WTC11 (cell line): Measurements from ENCODE around the gene PLXNC1. TPM values are rescaled to one million over a fixed set of nuclear protein-coding genes. Genes with fewer than 3 reads are reported as not detected.

Experiments
- ATAC-seq: fragments of 200-7000 bp; cut with Tn5 transposase; 2 replicates; pipeline ENCODE4 v1.10.0; 2021; ENCODE audit warnings: mild to moderate bottlenecking, moderate library complexity
- CTCF ChIA-PET: fragments of 300-600 bp; sonication (Branson Sonifier 250); formaldehyde crosslinking; loops from one replicate; lab custom pipeline; 2021; ENCODE audit warnings: antibody characterized with exemption; lab: Charles Lee
- POLR2A ChIA-PET: fragments of 350-600 bp; sonication (Branson Sonifier 250); formaldehyde crosslinking; loops from one replicate; lab custom pipeline; 2021; ENCODE audit warnings: antibody characterized with exemption; lab: Charles Lee
- DNase-seq: peaks from one replicate; pipeline ENCODE4 v3.0.0; 2021; ENCODE audit warnings: low spot score
- H3K27ac Mint-ChIP-seq: 2 replicates; pipeline ENCODE4 v1.8.0; 2021; ENCODE audit warnings: mixed read lengths
- H3K27me3 Mint-ChIP-seq: 2 replicates; pipeline ENCODE4 v1.8.0; 2021; ENCODE audit warnings: low read depth, mild to moderate bottlenecking, moderate library complexity, mixed read lengths
- H3K36me3 Mint-ChIP-seq: 2 replicates; pipeline ENCODE4 v1.8.0; 2021; ENCODE audit warnings: mixed read lengths
- H3K4me1 Mint-ChIP-seq: 2 replicates; pipeline ENCODE4 v1.8.0; 2022; ENCODE audit warnings: mixed read lengths
- H3K4me3 Mint-ChIP-seq: 2 replicates; pipeline ENCODE4 v1.8.0; 2021; ENCODE audit warnings: mild to moderate bottlenecking, moderate library complexity, mixed read lengths
- H3K9me3 Mint-ChIP-seq: 2 replicates; pipeline ENCODE4 v1.8.0; 2021; ENCODE audit warnings: mixed read lengths
- CBFB ChIP-seq: sonication (generic); formaldehyde crosslinking; IDR thresholded peaks from 2 replicates; pipeline ENCODE4 v1.8.1; 2022; ENCODE audit warnings: mild to moderate bottlenecking, low read depth, missing genetic modification reagents
- JAZF1 ChIP-seq: fragments of 250-450 bp; sonication (Bioruptor Pico); IDR thresholded peaks from 2 replicates; pipeline ENCODE4 v1.9.0; 2021; ENCODE audit warnings: moderate library complexity, mild to moderate bottlenecking, inconsistent platforms
- MXD4 ChIP-seq: fragments of 250-450 bp; sonication (Bioruptor Pico); IDR thresholded peaks from 2 replicates; pipeline ENCODE4 v1.8.0; 2021; ENCODE audit warnings: mild to moderate bottlenecking, moderate library complexity, borderline replicate concordance
- ZBTB21 ChIP-seq: sonication (generic); formaldehyde crosslinking; IDR thresholded peaks from 2 replicates; pipeline ENCODE4 v1.8.1; 2023; ENCODE audit warnings: mild to moderate bottlenecking, missing genetic modification reagents, borderline replicate concordance
- total RNA-seq: library from RNA; stranded (reverse); gene quantifications from 3 replicates; pipeline ENCODE4 v1.2.3, GENCODE V29; 2021
- TF ChIP-seq, protein P1 (sequence below): sonication (generic); formaldehyde crosslinking; IDR thresholded peaks from 2 replicates; pipeline ENCODE4 v1.8.0; 2022; ENCODE audit warnings: missing genetic modification reagents
- TF ChIP-seq, protein P2 (sequence below): sonication (generic); formaldehyde crosslinking; IDR thresholded peaks from 2 replicates; pipeline ENCODE4 v1.8.1; 2022; ENCODE audit warnings: low read depth, missing genetic modification reagents, borderline replicate concordance
- TF ChIP-seq, protein P3 (sequence below): sonication (generic); formaldehyde crosslinking; IDR thresholded peaks from 2 replicates; pipeline ENCODE4 v1.8.1; 2023; ENCODE audit warnings: mild to moderate bottlenecking, moderate library complexity, missing genetic modification reagents
- TF ChIP-seq, protein P4 (sequence below): fragments of 250-450 bp; sonication (Bioruptor Pico); IDR thresholded peaks from 2 replicates; pipeline ENCODE4 v1.9.0; 2021; ENCODE audit warnings: mild to moderate bottlenecking
- TF ChIP-seq, protein P5 (sequence below): fragments of 250-450 bp; sonication (Bioruptor Pico); IDR thresholded peaks from 2 replicates; pipeline ENCODE4 v1.8.0; 2021; ENCODE audit warnings: mild to moderate bottlenecking
- TF ChIP-seq, protein P6 (sequence below): sonication (generic); formaldehyde crosslinking; IDR thresholded peaks from 2 replicates; pipeline ENCODE4 v1.8.0; 2022; ENCODE audit warnings: mild to moderate bottlenecking, missing genetic modification reagents
- TF ChIP-seq, protein P7 (sequence below): fragments of 250-450 bp; sonication (Bioruptor Pico); IDR thresholded peaks from 2 replicates; pipeline ENCODE4 v1.9.0; 2021; ENCODE audit warnings: moderate library complexity, mild to moderate bottlenecking, inconsistent platforms, borderline replicate concordance
- TF ChIP-seq, protein P8 (sequence below): sonication (generic); formaldehyde crosslinking; conservative IDR thresholded peaks from 2 replicates; pipeline ENCODE4 v1.8.1; 2023; ENCODE audit warnings: mild to moderate bottlenecking, low read depth, missing genetic modification reagents, moderate library complexity

Gene PLXNC1
- total RNA-seq, 1 experiment from 2014 or later, result 3.1 TPM

DNA sequence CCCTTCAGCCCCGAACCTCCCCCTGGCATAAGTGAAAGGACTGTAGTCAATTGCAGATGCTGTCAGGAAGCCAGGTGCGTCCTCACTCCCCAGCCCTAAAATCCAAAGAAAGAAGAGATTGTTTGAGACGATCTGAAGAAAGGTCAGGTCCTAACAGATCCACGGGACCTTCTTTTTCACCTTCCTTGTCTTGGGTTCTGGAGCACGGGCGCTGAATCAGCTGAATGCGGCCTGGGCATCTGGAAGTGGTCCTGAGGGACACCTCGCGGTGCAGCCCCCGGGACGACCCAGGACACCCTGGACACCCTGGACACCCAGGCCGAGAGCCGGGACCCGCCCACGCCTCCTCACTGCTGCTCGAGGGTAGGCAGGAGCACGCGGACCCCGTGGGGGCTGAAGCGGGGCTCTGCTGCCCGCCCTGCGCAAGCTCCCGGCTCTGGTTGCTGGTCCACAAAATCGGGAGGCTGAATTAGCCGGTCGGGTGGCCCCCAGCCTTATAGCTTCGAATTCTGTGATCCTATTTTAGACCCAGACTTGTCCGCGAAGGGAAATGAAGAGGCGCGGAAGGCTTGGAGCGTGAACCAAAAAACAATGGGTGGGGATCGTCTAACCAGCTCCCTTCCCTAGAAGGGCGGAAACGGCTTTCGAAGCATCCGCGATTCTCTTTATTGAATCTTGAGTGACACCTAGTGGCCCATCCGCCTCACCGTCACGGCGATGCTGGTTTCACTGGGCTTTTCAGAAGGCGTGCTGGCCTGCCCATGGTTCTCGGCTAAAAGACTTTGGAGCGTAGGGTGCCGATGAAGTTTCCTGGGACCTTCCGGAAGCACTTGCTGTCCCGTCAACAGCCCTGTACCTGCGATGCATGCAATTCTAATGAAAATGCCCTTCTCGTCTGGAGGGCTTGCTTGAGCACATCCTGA lies 46.4 kb upstream of the PLXNC1 start (continued):
- TF ChIP-seq, protein P1, sequence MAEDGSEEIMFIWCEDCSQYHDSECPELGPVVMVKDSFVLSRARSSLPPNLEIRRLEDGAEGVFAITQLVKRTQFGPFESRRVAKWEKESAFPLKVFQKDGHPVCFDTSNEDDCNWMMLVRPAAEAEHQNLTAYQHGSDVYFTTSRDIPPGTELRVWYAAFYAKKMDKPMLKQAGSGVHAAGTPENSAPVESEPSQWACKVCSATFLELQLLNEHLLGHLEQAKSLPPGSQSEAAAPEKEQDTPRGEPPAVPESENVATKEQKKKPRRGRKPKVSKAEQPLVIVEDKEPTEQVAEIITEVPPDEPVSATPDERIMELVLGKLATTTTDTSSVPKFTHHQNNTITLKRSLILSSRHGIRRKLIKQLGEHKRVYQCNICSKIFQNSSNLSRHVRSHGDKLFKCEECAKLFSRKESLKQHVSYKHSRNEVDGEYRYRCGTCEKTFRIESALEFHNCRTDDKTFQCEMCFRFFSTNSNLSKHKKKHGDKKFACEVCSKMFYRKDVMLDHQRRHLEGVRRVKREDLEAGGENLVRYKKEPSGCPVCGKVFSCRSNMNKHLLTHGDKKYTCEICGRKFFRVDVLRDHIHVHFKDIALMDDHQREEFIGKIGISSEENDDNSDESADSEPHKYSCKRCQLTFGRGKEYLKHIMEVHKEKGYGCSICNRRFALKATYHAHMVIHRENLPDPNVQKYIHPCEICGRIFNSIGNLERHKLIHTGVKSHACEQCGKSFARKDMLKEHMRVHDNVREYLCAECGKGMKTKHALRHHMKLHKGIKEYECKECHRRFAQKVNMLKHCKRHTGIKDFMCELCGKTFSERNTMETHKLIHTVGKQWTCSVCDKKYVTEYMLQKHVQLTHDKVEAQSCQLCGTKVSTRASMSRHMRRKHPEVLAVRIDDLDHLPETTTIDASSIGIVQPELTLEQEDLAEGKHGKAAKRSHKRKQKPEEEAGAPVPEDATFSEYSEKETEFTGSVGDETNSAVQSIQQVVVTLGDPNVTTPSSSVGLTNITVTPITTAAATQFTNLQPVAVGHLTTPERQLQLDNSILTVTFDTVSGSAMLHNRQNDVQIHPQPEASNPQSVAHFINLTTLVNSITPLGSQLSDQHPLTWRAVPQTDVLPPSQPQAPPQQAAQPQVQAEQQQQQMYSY (CRISPR knock-in tag), result no peak
- TF ChIP-seq, protein P2, sequence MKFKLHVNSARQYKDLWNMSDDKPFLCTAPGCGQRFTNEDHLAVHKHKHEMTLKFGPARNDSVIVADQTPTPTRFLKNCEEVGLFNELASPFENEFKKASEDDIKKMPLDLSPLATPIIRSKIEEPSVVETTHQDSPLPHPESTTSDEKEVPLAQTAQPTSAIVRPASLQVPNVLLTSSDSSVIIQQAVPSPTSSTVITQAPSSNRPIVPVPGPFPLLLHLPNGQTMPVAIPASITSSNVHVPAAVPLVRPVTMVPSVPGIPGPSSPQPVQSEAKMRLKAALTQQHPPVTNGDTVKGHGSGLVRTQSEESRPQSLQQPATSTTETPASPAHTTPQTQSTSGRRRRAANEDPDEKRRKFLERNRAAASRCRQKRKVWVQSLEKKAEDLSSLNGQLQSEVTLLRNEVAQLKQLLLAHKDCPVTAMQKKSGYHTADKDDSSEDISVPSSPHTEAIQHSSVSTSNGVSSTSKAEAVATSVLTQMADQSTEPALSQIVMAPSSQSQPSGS (CRISPR knock-in tag), result no peak
- 0 out of 2 replicates have a peak, but pooled peaks have one; percentile 28 for TF ChIP-seq ZBTB21 (CRISPR knock-in tag)

DNA sequence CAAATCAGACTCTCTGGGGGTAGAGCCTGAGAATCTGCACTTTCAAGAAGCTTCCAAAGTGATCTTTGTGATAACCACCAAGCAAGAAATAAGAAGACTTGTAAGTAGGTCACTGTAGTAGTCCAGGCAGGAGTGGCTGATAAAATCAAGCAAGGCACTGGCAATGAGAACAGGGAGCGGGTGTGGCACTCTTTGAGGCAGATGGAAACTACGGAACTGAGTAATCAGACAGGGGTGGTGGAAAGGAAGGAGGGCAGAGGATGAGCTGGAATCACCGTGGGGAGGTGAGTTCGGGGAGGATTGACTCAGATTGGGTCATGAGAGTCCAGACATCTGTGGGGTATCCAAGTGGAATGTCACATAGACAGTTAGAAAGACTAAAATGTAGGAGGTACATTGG lies 44.4 kb upstream of the PLXNC1 start:
- TF ChIP-seq, protein P3, sequence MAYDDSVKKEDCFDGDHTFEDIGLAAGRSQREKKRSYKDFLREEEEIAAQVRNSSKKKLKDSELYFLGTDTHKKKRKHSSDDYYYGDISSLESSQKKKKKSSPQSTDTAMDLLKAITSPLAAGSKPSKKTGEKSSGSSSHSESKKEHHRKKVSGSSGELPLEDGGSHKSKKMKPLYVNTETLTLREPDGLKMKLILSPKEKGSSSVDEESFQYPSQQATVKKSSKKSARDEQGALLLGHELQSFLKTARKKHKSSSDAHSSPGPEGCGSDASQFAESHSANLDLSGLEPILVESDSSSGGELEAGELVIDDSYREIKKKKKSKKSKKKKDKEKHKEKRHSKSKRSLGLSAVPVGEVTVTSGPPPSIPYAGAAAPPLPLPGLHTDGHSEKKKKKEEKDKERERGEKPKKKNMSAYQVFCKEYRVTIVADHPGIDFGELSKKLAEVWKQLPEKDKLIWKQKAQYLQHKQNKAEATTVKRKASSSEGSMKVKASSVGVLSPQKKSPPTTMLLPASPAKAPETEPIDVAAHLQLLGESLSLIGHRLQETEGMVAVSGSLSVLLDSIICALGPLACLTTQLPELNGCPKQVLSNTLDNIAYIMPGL (CRISPR knock-in tag), result no peak
- TF ChIP-seq, protein P4, sequence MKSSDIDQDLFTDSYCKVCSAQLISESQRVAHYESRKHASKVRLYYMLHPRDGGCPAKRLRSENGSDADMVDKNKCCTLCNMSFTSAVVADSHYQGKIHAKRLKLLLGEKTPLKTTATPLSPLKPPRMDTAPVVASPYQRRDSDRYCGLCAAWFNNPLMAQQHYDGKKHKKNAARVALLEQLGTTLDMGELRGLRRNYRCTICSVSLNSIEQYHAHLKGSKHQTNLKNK (CRISPR knock-in tag), result no peak
- H3K27ac Mint-ChIP-seq, result no peak overlapping the region
- ATAC-seq, result no peak
- peaks cover 9% of the 10 kb centered on the region for H3K4me1 Mint-ChIP-seq
- CTCF ChIA-PET, result interaction anchor here (0.8 to 3.6 kb wide), 2 partner anchors 7 to 534 kb away, joined by 3 to 34 read pairs; no protein-coding TSS in a partner anchor
- H3K9me3 Mint-ChIP-seq, result peaks cover 9% of the 10 kb centered on the region
- peaks cover 34% of the 10 kb centered on the region for H3K27me3 Mint-ChIP-seq
- POLR2A ChIA-PET, result no interaction called here
- no peak overlapping the region for H3K4me3 Mint-ChIP-seq
- H3K36me3 Mint-ChIP-seq, result no peaks in the 10 kb centered on the region
- no peak for DNase-seq

DNA sequence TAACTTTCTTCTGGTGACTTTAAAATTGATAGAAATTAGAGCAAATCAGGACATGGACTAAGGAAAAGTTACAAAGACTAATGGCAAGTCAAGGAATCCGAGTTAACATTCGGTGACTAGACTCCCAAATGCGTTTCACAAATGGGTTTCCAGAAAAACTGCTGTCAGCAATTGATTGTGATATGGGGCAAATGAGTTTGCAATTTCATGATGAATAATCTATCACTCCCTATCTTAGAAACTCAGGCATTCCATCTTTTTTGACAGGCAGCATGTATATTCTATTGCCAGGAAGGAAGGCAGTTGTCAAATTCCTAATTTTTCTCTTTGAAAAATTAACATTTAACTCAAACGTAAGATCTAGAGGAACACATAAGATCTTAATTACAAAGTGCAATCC lies 40.5 kb upstream of the PLXNC1 start:
- H3K9me3 Mint-ChIP-seq, result peaks cover 9% of the 10 kb centered on the region
- H3K36me3 Mint-ChIP-seq, result no peaks in the 10 kb centered on the region
- 0 out of 2 replicates have a peak, but pooled peaks cover 2% of the 10 kb centered on the region for H3K4me1 Mint-ChIP-seq
- H3K27me3 Mint-ChIP-seq, result peaks cover 7% of the 10 kb centered on the region; the same call in 1 of the 2 replicates
- ChIA-PET POLR2A (no interaction called here), CTCF (no interaction called here)
- no peak for DNase-seq
- no peak overlapping the region for H3K4me3 Mint-ChIP-seq
- H3K27ac Mint-ChIP-seq, result no peak overlapping the region
- no peak for ATAC-seq
- TF ChIP-seq MXD4, result no peak
- TF ChIP-seq, protein P5, sequence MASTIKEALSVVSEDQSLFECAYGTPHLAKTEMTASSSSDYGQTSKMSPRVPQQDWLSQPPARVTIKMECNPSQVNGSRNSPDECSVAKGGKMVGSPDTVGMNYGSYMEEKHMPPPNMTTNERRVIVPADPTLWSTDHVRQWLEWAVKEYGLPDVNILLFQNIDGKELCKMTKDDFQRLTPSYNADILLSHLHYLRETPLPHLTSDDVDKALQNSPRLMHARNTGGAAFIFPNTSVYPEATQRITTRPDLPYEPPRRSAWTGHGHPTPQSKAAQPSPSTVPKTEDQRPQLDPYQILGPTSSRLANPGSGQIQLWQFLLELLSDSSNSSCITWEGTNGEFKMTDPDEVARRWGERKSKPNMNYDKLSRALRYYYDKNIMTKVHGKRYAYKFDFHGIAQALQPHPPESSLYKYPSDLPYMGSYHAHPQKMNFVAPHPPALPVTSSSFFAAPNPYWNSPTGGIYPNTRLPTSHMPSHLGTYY (CRISPR knock-in tag), result no peak
- no peak for TF ChIP-seq CBFB (CRISPR knock-in tag)
- TF ChIP-seq, protein P3 (CRISPR knock-in tag), result no peak
- TF ChIP-seq, protein P6, sequence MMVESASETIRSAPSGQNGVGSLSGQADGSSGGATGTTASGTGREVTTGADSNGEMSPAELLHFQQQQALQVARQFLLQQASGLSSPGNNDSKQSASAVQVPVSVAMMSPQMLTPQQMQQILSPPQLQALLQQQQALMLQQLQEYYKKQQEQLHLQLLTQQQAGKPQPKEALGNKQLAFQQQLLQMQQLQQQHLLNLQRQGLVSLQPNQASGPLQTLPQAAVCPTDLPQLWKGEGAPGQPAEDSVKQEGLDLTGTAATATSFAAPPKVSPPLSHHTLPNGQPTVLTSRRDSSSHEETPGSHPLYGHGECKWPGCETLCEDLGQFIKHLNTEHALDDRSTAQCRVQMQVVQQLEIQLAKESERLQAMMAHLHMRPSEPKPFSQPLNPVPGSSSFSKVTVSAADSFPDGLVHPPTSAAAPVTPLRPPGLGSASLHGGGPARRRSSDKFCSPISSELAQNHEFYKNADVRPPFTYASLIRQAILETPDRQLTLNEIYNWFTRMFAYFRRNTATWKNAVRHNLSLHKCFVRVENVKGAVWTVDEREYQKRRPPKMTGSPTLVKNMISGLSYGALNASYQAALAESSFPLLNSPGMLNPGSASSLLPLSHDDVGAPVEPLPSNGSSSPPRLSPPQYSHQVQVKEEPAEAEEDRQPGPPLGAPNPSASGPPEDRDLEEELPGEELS (CRISPR knock-in tag), result no peak
- TF ChIP-seq, protein P7, sequence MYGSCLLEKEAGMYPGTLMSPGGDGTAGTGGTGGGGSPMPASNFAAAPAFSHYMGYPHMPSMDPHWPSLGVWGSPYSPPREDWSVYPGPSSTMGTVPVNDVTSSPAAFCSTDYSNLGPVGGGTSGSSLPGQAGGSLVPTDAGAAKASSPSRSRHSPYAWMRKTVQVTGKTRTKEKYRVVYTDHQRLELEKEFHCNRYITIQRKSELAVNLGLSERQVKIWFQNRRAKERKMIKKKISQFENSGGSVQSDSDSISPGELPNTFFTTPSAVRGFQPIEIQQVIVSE (CRISPR knock-in tag), result no peak
- TF ChIP-seq JAZF1 (CRISPR knock-in tag), result no peak
- TF ChIP-seq, protein P8, sequence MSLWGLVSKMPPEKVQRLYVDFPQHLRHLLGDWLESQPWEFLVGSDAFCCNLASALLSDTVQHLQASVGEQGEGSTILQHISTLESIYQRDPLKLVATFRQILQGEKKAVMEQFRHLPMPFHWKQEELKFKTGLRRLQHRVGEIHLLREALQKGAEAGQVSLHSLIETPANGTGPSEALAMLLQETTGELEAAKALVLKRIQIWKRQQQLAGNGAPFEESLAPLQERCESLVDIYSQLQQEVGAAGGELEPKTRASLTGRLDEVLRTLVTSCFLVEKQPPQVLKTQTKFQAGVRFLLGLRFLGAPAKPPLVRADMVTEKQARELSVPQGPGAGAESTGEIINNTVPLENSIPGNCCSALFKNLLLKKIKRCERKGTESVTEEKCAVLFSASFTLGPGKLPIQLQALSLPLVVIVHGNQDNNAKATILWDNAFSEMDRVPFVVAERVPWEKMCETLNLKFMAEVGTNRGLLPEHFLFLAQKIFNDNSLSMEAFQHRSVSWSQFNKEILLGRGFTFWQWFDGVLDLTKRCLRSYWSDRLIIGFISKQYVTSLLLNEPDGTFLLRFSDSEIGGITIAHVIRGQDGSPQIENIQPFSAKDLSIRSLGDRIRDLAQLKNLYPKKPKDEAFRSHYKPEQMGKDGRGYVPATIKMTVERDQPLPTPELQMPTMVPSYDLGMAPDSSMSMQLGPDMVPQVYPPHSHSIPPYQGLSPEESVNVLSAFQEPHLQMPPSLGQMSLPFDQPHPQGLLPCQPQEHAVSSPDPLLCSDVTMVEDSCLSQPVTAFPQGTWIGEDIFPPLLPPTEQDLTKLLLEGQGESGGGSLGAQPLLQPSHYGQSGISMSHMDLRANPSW (CRISPR knock-in tag), result no peak
